Left renal cortex interstitium (tissue), 4 donors: ENCODE measurements around the gene PRXL2C. TPM values are rescaled to one million over a fixed set of nuclear protein-coding genes. Genes with fewer than 3 reads are reported as not detected.
"Not testable (repeated sequence)": the region's sequence is repeated elsewhere in the genome, so short reads cannot be mapped to it uniquely, and the experiment has no call there.

Experiments used
- DNase-seq, 4 donors: peaks; one replicate each; pipeline ENCODE4 v3.0.0-alpha.2; 2013; ENCODE audit warnings: low read depth in 4 of 4, low spot score in 2 of 4, missing footprints in 1 of 4
- polyA plus RNA-seq, 4 donors: library from polyadenylated mRNA; unstranded; fragments of 120-200 nt; gene quantifications; one replicate each; pipeline ENCODE4 v1.2.1, GENCODE V29; 2013; ENCODE audit not compliant: insufficient read length in 4 of 4

Gene PRXL2C, protein sequence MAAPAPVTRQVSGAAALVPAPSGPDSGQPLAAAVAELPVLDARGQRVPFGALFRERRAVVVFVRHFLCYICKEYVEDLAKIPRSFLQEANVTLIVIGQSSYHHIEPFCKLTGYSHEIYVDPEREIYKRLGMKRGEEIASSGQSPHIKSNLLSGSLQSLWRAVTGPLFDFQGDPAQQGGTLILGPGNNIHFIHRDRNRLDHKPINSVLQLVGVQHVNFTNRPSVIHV
- polyA plus RNA-seq: 1 to 10 TPM; 5.2 to 6.1 (median 5.7) TPM

DNA sequence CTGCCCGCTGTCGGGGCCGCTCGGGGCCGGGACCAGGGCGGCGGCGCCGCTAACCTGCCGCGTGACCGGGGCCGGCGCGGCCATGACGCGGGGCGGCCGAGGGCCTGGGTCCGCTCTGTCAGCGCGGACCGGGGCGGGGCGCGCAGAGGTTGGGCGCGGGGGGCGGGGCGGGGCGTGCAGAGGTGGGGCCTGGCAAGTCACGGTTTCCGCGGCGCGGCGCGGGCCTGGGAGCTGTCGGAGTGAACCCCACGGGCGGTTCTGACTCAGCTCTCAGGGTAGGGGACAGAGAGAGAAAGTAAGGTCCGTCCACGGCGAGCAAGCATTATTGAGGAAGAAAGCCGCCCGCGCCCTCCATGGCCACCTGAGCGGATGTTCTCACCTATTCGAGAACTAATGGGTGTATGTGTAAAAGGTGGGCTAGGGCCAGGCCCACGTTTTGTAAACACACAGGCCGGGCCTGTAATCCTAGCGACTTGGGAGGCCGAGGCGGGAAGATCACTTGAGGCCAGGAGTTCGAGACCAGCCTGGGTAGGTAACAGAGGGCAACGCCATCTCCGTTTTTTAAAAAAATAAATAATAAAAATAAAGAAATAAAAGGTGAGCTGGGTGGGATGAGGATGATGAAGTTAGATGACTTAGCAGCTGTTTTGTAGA lies at the start of gene PRXL2C:
Gene PRXL2C (minus strand): TSS at position 120 of the 654 bp plus-strand sequence. CDS start 36 bp downstream, at position 84.
- DNase-seq: peak in 1 of 4 donors; percentile 34

GRCh38 chr9:96700721-96701375 lies 45.7 kb upstream of the PRXL2C start:
- DNase-seq: not testable (repeated sequence)

GRCh38 chr9:96691326-96691725 lies 36.2 kb upstream of the PRXL2C start:
- DNase-seq: no peak

DNA sequence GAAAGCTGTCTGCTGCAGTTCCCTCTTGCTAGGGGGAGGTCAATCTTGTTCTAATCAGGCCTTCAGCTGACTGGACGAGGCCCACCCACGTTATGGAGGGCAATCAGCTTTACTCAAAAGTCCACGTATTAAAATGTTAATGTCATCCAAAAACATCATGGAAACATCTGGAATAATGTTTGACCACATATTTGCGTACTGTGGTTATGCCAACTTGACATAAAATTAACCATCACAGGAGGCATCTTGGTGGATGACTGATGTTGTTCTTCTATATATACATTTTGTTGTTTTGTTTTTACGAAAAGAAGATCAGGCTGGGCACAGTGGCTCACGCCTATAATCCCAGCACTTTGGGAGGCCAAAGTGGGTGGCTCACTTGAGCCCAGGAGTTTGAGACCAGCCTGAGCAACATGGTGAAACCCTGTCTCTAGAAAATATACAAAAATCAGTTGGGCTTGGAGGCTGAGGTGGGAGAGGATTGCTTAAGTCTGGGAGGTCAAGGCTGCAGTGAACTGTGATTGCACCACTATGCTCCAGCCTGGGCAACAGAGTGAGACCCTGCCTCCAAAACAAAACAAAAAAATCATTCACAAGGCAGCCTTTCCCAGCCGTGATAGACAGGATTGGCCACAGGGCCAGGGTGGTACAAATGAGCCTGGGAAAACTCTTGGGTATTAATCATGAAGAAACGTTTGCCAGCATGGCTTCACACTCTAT lies 33.8 kb upstream of the PRXL2C start:
- DNase-seq: no peak

GRCh38 chr9:96688187-96688586 lies 33.1 kb upstream of the PRXL2C start:
- DNase-seq: no peak

DNA sequence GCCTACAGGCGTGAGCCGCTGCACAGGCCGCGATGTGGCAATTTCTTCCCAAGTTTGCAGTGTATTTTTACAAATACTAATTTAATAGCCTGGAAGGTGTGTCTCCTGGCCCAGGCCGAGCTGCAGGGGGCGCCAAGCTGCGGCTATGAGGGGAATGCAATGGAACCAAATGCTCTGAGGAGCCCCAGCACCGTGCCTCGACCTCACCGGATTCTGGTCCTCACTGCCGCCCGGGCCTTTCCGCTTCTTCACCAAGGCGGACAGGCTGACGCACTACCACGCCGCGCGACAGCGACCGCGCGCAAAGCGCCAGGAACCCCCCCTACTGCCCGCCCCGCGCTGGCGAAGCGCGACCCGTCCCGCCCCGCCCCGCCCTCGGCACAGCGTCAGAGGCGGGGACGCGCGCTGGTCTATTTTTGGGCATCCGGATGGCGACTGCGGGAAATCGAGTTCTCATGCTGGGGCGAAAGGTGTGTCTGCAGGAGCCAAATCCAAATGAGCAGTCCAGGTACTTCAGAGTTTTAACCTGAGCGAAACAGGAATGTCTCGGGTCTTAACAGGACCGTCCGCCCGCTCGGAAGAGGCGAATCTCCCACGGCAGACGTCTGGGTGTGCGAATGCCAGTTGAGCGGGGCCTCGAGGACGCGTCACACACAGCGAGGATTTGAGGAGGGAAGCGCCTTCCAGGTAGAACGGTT lies 31.7 kb upstream of the PRXL2C start:
- peak; percentile 18 to 67 (median 38) for DNase-seq

DNA sequence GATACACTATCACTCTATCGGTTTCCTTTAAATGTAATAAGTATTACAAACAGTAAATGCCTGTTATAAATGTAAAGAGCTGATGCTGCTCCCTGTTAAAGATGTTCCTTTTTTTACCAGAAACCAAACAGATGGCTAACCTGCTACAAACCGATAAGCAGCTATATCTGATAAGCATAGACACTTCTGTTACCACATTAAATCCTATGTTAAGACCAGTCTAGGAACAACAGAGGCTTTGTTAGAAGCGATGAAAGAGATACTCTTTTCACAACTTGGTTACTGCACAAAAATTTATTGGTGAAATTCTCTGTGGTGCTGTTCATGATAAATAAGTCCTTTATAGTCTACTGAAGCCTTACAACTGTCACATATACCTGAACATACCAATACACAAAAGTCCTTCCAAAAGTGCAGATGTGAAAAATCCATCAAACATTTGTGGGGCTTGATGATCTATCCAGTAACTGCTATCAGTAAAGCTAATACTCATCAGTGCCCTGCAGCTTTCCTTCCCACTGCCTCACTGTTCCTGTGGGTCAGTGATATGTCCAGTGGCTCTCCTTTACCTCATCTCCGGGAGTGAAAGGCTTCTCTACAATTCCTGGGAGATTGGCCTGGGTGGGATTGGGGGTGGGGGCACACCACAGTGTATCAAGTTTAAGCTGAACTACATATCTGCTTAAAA lies 25.8 kb upstream of the PRXL2C start:
- no peak for DNase-seq

DNA sequence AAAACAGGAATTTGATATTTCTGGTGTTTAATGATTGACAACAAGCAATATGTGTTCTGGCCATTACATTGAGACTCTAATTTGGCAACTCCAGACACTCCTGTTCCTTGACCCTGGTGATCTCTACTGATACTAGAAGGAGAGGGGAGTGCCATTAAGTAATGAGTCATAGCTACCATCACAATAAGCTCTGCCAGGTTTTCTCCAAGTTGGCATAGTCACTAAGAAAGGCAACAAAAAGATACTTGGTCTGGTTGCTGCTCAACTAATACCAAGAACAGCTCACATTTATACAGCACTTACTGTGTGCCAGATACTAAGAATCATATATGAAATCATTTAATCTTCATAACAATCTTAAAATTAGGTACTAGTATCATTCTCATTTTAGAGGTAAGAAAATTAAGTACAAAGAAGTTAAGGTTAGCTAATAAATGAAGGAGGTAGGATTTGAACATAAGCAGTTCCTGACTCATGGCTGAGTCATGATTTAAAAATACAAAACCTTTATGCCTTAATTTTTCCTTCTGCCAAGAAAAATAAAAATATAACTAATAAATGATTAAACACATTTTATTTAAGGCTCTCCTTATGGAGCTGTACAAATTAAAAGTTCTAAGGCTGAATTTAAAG lies 19.9 kb upstream of the PRXL2C start:
- DNase-seq: no peak

GRCh38 chr9:96673786-96674185 lies 18.7 kb upstream of the PRXL2C start:
- not testable (repeated sequence) for DNase-seq

DNA sequence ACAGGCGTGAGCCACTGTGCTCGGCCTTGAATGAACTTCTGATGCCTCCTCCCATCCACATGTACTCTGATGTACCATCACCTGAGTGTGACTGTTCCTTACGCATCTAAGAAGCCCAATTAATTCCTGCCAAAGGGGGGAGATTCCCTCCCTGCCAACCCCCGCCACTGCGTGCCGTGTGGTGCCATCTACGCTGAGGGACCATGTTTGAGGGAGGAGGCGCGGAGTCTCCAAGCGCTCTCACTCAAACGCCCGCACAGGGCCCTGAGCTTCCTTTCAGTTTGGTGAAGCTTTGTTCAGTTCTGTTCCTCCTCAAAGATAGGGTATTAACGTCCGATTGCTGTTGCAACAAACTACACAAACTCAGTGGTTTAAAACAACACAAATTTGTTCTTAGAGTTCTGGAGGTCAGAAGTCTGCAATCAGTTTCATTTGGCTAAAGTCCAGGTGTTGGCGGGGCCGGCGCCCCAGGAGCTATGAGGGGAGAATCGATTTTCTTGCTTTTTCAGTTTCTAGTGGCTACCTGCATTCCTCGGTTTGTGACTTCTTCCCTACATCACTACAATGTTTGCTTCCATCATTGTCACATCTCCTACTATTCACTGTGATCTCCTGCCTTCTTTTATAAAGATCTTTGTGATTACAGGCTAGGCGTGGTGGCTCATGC lies 13.9 kb upstream of the PRXL2C start:
- no peak for DNase-seq

DNA sequence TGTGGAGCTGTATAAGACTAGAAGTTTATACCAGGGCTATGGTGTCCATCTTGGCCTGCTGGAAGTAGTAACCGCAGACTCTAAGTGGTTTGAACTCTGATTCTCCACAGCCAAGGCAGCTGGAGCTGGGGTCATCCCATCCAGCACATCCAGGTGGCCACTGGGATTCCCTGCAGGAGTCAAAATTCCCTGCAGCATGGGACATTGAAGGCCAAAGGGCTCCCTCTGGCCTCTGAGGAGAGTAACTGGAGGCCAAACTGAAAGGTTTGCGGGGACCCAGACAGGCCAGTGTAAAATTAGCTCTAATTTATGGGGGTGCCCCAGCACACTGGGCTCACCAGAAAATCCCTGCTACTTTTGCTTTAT lies 12.2 kb upstream of the PRXL2C start:
- no peak for DNase-seq

DNA sequence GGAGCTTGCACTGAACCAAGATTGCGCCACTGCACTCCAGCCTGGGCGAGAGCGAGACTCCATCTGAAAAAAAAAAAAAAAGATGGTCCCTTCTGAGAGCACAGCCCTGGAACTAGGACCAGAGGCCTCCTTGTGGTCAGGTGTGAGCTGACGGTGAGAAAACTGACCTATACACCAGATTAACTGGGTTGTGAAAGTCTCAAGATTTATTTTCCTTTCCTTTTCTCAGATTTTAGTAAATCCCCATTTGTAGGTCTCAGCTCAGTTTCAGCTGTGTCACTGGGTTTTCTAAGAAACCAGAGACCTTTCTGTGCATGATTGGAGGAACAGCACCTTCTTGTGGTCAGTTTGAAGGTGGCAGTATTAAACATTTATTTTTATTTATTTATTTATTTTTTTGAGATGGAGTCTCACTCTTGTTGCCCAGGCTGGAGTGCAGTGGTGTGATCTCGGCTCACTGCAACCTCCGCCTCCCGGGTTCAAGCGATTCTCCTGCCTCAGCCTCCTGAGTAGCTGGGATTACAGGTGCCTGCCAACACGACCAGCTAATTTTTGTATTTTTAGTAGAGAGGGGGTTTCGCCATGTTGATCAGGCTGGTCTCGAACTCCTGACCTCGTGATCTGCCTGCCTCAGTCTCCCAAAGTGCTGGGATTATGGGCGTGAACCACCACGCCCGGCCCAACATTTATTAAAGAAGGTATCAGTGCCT lies 11.7 kb upstream of the PRXL2C start:
- not testable (repeated sequence) for DNase-seq

DNA sequence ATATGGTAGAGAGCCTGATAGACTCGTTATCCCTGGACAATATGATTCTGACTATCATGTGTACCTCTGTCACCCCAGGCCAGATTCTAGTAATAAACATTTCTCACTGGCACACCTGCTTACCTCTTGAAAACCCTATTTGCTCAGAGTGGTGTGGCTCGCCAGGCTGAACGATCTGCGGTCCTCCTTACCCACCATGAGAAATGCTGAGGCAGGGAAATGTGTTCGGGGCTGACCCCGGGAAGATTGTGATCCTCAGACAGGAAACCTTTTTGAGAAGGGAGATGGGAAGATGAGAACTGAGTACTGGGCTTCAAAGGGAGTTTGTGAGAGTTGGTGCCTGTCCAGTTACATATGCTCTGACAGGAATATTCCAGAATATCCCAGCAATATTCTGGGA lies 10.7 kb upstream of the PRXL2C start:
- DNase-seq: no peak

GRCh38 chr9:96663506-96664120 lies 8.5 kb upstream of the PRXL2C start:
- DNase-seq: no peak

GRCh38 chr9:96661711-96662110 lies 6.6 kb upstream of the PRXL2C start:
- no peak for DNase-seq

GRCh38 chr9:96660692-96661248 lies 5.7 kb upstream of the PRXL2C start:
- DNase-seq: no peak

- DNase-seq: peak in 3 of 4 donors; percentile 32 to 53 (median 42)
Measured at GRCh38 chr9:96654450-96655197, 493 bp downstream of the PRXL2C start.
